Prostate gland (tissue), 2 donors: ENCODE data around the gene HNRNPAB. TPM values are rescaled to one million over a fixed set of nuclear protein-coding genes. Genes with fewer than 3 reads are reported as not detected.

Source experiments
- DNase-seq: peaks from one replicate; pipeline ENCODE4 v3.0.0-alpha.2; 2019; ENCODE audit warnings: low spot score
- H3K27ac ChIP-seq, 2 donors: fragments of 200-600 bp; sonication (generic); 2 replicates each; pipeline ENCODE4 v1.5.1; 2017 to 2019
- H3K27me3 ChIP-seq: fragments of 200-600 bp; sonication (generic); replicated peaks from 2 replicates; pipeline ENCODE4 v1.5.1; 2019; ENCODE audit not compliant: insufficient read depth
- H3K36me3 ChIP-seq, 2 donors: fragments of 200-600 bp; sonication (generic); 1 replicate in 1 of 2; 2 replicates in 1 of 2; pipeline versions ENCODE4 v1.5.1 to v1.8.1; 2017 to 2019
- H3K4me1 ChIP-seq: fragments of 200-600 bp; sonication (generic); replicated peaks from 2 replicates; pipeline ENCODE4 v1.5.1; 2019
- H3K4me3 ChIP-seq, 2 donors: fragments of 200-600 bp; sonication (generic); 2 replicates each; pipeline ENCODE4 v1.5.1; 2017 to 2019
- H3K9me3 ChIP-seq: fragments of 200-600 bp; sonication (generic); 2 replicates; pipeline ENCODE4 v1.5.1; 2017
- CTCF ChIP-seq, 4 experiments: fragments of 200-600 bp in 2 of 4; fragments of 450-650 bp in 2 of 4; sonication (generic) in 2 of 4; IDR thresholded peaks; 1 replicate in 3 of 4; 2 replicates in 1 of 4; pipeline ENCODE4 v1.5.1; 2016 to 2019; ENCODE audit warnings: antibody characterized with exemption in 4 of 4, mild to moderate bottlenecking in 2 of 4, moderate library complexity in 2 of 4
- POLR2A ChIP-seq: fragments of 450-650 bp; IDR thresholded peaks from one replicate; pipeline ENCODE4 v1.6.1; 2016; ENCODE audit warnings: antibody characterized with exemption, mild to moderate bottlenecking
- POLR2AphosphoS5 ChIP-seq: sonication (generic); formaldehyde crosslinking; IDR thresholded peaks from one replicate; pipeline ENCODE4 v1.6.1; 2017; ENCODE audit warnings: antibody characterized with exemption
- WGBS: methylation state at CpG from one replicate; pipeline ENCODE4 v1.1.5; 2018; 5-methylcytosine and 5-hydroxymethylcytosine counted together
- intact Hi-C: fragments of 100-400 bp; cut with DNase I; formaldehyde crosslinking; loops from one replicate; pipeline ENCODE4 v1.14.2; 2022
- total RNA-seq, 2 donors: library from RNA; depleted of rRNA; stranded (reverse); fragments of >200 nt; gene quantifications; one replicate each; pipeline ENCODE4 v1.1.0, GENCODE V29; 2016

HNRNPAB gene
- total RNA-seq, 2 donors from 2014 or later = 73.1 to 104 TPM

GRCh38 chr5:178241688-178242231 lies 37.4 kb downstream of the HNRNPAB start:
- intact Hi-C loops = no loop called here
- H3K9me3 ChIP-seq = no peaks in the 10 kb centered on the region
- H3K27ac ChIP-seq = no peak overlapping the region

GRCh38 chr5:178242416-178242815 lies 38.1 kb downstream of the HNRNPAB start:
- TF ChIP-seq CTCF (IDR thresholded peaks at IDR 0.05) (no peak), POLR2AphosphoS5 (no peak), POLR2A (no peak)
- no peak for DNase-seq
- Histone ChIP-seq H3K9me3 (no peaks in the 10 kb centered on the region), H3K36me3 (no peaks in the 10 kb centered on the region), H3K27me3 (no peaks in the 10 kb centered on the region), H3K4me3 (no peak overlapping the region), H3K4me1 (no peaks in the 10 kb centered on the region), H3K27ac (no peak overlapping the region)
- intact Hi-C loops = no loop called here
- WGBS = 67% methylated on average over 10 of the region's 10 CpGs

More at GRCh38 chr5:178241688-178242231, 37.4 kb downstream of the HNRNPAB start:
- 84% methylated on average over 14 of the region's 15 CpGs for WGBS
- no peak for TF ChIP-seq POLR2AphosphoS5
- no peak for TF ChIP-seq POLR2A
- TF ChIP-seq CTCF (IDR thresholded peaks at IDR 0.05) = no peak
- H3K36me3 ChIP-seq = no peaks in the 10 kb centered on the region
- DNase-seq = no peak
- H3K4me1 ChIP-seq = no peaks in the 10 kb centered on the region
- H3K27me3 ChIP-seq = no peaks in the 10 kb centered on the region
- H3K4me3 ChIP-seq = no peak overlapping the region

GRCh38 chr5:178244576-178244975 lies 40.2 kb downstream of the HNRNPAB start:
- Histone ChIP-seq H3K27me3 (no peaks in the 10 kb centered on the region), H3K9me3 (no peaks in the 10 kb centered on the region), H3K4me1 (peaks cover 3% of the 10 kb centered on the region), H3K36me3 (no peaks in the 10 kb centered on the region), H3K4me3 (no peak overlapping the region), H3K27ac (no peak overlapping the region)
- TF ChIP-seq POLR2AphosphoS5 = no peak
- no peak for TF ChIP-seq POLR2A
- TF ChIP-seq CTCF (IDR thresholded peaks at IDR 0.05) = no peak
- DNase-seq = no peak
- intact Hi-C loops = no loop called here
- 77% methylated on average over 2 of the region's 2 CpGs for WGBS

- TF ChIP-seq POLR2A = no peak
- no peak for TF ChIP-seq CTCF (IDR thresholded peaks at IDR 0.05)
- TF ChIP-seq POLR2AphosphoS5 = no peak
- no peak for DNase-seq
- no peaks in the 10 kb centered on the region for H3K9me3 ChIP-seq
- H3K4me3 ChIP-seq = no peak overlapping the region
- no peaks in the 10 kb centered on the region for H3K27me3 ChIP-seq
- intact Hi-C loops = no loop called here
- no peak overlapping the region for H3K27ac ChIP-seq
- H3K4me1 ChIP-seq = peaks cover 3% of the 10 kb centered on the region
- H3K36me3 ChIP-seq = no peaks in the 10 kb centered on the region
- 88% methylated on average over 2 of the region's 2 CpGs for WGBS
These were observed 41.1 kb downstream of the HNRNPAB start for GRCh38 chr5:178245389-178245788.

- H3K4me3 ChIP-seq = no peak overlapping the region
- peaks cover 3% of the 10 kb centered on the region for H3K4me1 ChIP-seq
- H3K9me3 ChIP-seq = no peaks in the 10 kb centered on the region
- intact Hi-C loops = no loop called here
- H3K27me3 ChIP-seq = no peaks in the 10 kb centered on the region
- no peak for TF ChIP-seq POLR2AphosphoS5
- no peak for TF ChIP-seq POLR2A
- no peak for TF ChIP-seq CTCF (IDR thresholded peaks at IDR 0.05)
- DNase-seq = no peak
- no peaks in the 10 kb centered on the region for H3K36me3 ChIP-seq
- no peak overlapping the region for H3K27ac ChIP-seq
- WGBS = 78% methylated on average over 14 of the region's 15 CpGs
These were observed 42.4 kb downstream of the HNRNPAB start for GRCh38 chr5:178246624-178247279.
